HG03439 (cell line): ENCODE measurements around the gene CTAG1B.
"Not testable (repeated sequence)": the region's sequence is repeated elsewhere in the genome, so short reads cannot be mapped to it uniquely, and the experiment has no call there.

Source experiments
- ATAC-seq: cut with Tn5 transposase; IDR thresholded peaks from one replicate; pipeline ENCODE4 v1.9.1; 2021; ENCODE audit warnings: mild to moderate bottlenecking, moderate library complexity; ENCODE audit not compliant: unreplicated experiment

CTAG1B gene

DNA sequence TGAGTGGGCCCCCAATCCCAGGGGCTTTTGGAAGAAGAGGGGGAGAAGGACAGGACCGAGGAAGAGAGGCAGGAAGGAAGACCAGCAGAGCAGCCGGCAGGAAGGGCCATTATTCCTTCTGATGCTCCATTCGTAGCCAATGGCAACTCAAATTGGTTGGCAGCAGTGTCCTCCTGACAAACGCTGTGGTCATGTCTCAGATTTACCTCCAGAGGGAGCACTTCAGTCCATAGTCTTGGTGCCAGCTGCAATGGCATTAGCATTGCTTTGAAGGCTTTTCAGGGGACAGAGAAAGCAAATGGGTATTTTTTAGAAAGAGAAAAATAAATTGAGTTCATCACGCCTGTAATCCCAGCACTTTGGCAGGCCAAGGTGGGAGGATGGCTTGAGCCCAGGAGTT lies 9.9 kb upstream of the CTAG1B start:
- ATAC-seq: not testable (repeated sequence)

DNA sequence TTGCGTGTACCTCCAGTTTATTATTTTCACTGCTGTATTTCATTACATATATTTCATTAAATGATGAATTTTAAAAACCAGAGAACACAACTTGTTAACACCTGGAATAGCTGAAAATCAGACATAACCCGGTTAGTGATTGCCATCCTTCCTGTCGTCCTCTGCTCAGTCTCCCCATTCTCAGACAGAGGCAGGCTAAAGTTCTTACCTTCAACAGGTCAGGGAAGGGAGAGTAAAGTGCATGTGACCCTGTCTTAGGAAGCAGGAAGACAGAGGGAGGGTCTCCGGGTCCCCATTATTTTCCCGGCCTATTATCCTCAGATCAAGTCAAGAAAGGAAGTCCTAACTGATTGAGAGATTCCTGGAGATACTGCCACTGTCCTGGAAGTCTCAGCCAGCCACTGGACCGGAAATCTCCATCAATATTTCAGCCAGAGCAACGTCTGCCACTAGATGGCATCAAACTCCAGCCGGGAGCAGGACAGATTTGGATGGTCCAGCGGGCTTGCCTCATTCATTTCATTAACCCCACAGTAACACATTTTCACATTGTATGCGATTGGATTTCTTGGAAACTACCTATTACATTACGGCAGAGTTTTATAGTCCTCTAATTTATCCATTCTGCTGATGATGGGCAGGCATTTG lies 1.8 kb upstream of the CTAG1B start:
- ATAC-seq: not testable (repeated sequence)

- not testable (repeated sequence) for ATAC-seq
Observed at GRCh38 chrX:154613586-154613985, 5.5 kb downstream of the CTAG1B start.

GRCh38 chrX:154611146-154611545 lies 7.9 kb downstream of the CTAG1B start:
- ATAC-seq: not testable (repeated sequence)

DNA sequence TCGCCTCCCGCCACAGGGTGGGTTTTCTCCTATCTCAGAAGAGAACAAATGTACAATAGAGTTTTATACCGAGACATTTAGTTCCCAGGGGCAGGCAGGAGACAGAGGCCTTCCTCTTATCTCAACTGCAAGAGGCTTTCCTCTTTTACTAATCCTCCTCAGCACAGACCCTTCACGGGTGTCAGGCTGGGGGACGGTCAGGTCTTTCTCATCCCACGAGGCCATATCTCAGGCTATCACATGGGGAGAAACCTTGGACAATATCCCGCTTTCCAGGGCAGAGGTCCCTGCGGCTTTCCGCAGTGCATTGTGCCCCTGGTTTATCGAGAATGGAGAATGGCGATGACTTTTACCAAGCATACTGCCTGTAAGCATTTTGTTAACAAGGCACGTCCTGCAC lies 10.3 kb downstream of the CTAG1B start:
- not testable (repeated sequence) for ATAC-seq

DNA sequence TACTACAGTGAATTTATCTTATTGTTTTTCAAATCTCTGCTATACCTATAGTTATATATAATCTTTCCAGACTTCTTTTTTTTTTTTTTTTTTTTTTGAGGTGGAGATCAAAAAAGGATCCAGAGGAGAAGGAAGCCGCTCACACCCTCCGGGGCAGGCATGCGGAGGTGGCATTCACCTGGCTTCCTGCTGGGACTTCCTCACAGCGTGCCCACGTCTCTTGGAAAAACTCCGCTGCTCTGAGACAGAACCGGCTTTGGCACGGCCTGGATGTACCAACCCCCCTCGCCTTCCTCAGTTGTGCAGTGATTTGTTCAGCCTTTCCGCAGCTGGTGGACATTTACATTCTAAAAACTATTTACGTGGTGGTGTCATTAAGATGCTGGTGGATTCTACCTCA lies 11.1 kb downstream of the CTAG1B start:
- not testable (repeated sequence) for ATAC-seq

DNA sequence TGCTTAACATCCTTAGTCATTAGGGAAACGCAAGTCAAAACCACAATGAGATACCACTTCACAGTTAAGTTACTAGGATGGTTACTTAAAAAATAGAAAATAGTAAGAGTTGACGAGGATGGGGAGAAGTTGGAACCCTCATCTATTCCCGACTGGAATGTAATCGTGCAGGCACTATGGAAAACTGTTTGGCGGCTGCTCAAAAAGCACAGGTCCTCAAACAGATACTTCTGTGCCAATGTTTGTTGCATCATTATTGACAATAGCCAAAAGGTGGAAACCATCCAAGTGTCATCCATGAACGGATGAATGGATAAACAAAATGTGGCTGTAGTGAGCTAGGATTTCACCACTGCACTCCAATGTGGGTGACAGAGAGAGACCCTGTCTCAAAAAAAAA lies 11.7 kb downstream of the CTAG1B start:
- no peak for ATAC-seq

DNA sequence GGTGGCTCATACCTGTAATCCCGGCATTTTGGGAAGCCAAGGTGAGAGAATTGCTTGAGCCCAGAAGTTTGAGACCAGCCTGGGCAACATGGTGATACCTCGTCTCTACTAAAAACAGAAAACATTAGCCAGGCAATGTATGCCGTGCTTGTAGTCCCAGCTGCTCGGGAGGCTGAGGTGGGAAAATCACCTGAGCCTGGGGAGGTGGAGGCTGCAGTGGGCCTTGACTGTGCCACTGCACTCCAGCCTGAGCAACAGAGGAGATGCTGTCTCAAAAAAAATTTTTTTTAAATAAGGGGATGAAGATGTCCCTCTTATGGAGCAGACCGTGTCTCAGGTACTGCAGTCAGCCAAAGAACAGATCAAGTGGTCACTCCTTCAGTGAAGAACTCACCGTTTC lies 13.5 kb downstream of the CTAG1B start:
- no peak for ATAC-seq

- no peak for ATAC-seq
Observed at GRCh38 chrX:154603438-154604430, 15.3 kb downstream of the CTAG1B start.

DNA sequence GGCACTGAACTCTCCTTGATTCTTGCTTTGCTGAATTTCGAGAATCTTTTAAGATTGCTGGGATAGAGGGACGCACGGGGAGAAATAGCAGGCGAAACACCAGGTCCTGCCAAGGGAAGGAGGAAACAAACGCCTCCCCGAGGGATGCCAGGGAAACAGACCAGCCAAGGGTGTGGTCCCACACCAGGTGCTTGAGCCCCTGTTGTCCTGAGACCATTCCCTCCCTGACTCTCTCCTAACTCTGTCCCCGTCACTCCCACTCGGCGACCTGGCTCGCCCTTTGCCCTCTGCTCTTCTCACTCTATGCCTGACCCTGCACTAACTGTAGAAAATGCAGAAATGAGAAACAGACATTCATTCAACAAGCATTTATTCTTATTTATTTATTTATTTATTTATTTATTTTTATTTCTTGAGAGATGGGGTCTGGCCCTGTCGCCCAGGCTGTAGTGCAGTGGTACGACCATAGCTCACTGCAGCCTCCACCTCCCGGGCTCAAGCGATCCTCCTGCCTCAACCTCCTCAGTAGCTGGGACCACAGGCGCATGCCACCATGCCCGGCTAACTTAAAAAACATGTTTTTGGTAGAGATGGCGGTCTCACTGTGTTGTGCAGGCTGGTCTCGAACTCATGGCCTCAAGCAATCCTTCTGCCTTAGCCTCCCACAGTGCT lies 16.2 kb downstream of the CTAG1B start:
- ATAC-seq: no peak

GRCh38 chrX:154602226-154602625 lies 16.9 kb downstream of the CTAG1B start:
- ATAC-seq: no peak

- no peak for ATAC-seq
Observed at GRCh38 chrX:154600759-154601374, 18.2 kb downstream of the CTAG1B start.

DNA sequence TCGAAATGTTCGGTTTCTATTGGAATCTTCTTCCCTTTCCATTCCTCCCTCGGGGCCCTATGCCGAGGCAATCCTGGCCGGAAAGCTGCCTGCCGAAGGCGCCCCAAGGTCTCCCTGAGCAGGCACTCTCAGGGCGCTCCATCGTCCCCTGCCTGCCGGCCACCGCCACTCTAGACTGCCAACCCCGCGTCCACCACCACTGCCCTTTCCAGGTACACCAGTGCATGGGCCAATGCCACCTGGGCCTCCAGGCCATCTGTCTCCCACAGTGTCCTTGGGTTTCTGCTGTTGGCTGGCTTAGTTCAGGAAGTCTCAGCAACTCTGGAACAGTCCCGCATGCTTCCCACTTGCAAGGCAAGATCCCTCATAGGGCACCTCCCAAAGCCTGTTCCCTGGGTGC lies 19.6 kb downstream of the CTAG1B start:
- no peak for ATAC-seq

GRCh38 chrX:154598656-154599055 lies 20.4 kb downstream of the CTAG1B start:
- ATAC-seq: no peak

DNA sequence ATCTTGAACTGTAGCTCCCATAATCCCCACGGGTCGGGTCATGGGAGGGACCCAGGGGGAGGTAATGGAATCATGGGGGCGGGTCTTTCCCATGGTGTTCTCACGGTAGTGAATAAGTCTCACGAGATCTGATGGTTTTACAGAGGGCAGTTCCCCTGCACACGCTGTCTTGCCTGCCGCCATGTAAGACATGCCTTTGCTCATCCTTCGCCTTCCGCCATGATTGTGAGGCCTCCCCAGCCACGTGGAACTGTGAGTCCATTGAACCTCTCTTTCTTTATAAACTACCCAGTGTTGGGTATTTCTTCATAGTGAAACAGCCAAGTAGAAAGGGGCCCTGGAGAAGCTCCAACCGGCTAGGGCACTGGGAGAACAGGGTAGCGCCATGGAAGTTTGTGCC lies 21.9 kb downstream of the CTAG1B start:
- no peak for ATAC-seq

DNA sequence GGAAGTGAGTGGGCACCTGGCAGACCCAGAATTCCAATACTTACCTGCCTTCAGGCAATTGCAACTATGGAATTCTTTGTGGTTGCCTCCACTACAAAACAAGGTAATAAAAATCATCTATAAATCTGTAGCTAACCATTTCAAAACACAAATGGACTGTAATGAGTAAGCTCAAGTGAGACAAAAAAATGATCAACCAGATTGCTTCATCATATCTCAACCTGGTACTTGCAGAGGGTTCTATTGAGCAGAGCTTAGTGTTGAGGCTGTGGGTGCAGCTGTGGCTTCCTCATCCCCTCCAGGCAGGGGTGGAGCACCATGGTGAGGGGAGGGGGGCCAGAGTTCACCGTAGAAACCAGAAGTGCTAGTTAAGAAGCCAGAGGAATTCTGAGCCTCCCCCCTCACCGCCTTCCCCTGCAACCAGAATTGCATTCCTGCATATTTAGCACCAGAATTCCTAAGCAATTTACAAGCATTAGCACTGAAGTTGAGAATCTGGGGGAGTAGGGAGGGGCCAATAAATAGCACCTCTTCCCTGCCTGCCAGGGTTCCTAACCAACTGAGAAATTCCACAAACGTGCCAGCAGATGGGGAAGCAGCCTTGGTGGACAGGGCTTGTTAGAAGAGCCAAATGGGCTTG lies 22.7 kb downstream of the CTAG1B start:
- no peak for ATAC-seq

- ATAC-seq: no peak
Observed at GRCh38 chrX:154595559-154596249, 23.4 kb downstream of the CTAG1B start.

DNA sequence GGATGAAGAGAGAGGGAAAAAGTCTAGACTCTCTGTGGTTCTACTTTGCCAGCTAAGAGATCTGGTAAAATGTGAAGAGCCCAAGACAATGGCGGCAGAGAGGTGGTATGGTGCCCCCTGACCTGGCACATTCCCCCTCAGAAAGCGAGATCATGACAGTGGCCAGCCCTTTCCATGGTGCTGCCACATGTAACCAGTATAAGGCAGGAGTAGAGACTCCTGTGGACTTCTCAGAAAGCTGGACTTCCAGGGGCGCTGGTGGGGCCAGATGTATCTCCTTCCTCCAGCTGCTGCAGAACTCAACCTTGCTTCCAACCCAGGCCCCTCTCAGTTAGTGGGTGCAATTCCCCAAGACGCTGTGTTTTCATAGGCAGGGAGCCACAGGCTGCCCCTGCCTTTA lies 24.6 kb downstream of the CTAG1B start:
- no peak for ATAC-seq

DNA sequence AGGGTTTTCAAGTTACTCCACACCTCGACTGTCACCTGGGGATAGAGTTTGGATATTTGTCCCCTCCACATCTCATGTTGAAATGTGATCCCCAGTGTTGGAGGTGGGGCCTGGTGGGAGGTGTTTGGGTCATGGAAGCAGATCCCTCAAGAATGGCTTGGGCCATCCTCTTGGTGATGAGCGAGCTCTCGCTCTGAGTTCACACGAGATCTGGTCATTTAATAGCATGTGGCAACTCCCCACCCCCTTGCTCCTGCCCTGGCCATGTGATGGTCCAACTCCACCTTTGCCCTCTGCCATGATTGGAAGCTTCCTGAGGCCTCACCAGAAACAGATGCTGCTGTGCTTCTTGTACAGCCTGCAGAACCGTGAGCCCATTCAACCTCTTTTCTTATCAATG lies 25.9 kb downstream of the CTAG1B start:
- ATAC-seq: no peak

- ATAC-seq: no peak
Observed at GRCh38 chrX:154592505-154592904, 26.6 kb downstream of the CTAG1B start.
